NOMO-1 treated with dmso at 0.1 percent for 144 hours (cell line): ENCODE measurements around the gene AMZ1.
A peak's percentile ranks its signal among the peaks of the same experiment; 100 is the strongest.
"Not testable (repeated sequence)": the region's sequence is repeated elsewhere in the genome, so short reads cannot be mapped to it uniquely, and the experiment has no call there.

Experiments used
- DNase-seq: peaks from one replicate; lab custom pipeline; 2025; ENCODE audit not compliant: unreplicated experiment; lab: John Stamatoyannopoulos, UW

Gene AMZ1

DNA sequence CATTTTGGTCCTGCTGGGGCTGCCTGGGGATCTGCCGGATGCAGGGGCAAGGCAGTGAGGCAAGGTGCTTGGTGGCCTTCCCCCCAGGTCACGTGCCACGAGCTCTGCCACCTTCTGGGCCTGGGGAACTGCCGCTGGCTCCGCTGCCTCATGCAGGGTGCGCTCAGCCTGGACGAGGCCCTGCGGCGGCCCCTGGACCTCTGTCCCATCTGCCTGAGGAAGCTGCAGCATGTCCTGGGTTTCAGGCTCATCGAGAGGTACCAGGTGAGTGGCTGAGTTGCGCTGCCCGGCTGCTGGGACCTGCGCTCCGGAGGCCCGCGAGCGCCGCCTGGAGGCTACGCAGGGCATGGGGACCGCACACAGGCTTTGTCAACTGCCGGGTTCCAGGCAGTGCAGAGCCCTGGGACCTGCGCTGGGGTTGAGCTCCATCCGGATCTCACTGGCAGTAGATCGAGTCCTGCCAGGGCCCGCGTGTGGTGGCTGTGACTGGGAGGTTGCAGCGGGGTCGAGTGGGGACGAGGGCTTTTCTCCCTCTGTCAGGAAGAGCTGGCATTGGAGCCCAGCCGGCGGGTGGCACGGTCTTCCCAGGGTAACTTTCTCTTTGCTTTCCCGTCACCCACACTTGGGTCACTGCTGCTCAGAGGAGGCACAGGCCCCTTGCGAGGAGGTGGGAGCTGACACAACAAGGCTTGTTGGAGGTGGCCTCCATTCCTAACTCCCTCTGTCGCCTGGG, 21.7 kb downstream of the AMZ1 start:
- peak; percentile 53 for DNase-seq

DNA sequence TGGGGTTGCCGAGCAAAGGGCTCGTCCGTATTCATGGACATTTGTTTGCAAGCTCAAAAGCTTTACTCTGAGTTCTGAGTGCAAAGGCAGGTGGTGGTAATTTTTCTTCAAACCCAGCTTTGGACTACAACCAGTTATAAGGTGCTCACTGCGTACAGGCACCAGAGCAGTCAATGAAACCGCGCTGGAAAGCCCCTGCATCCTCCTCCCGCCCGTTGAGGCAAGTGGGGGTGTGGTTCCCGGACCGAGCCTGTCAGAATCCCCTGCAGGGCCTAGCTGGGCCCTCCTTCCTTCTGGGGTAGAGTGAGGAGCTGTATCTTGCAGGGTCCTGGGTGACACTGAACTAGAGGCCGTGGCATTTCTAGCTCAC, 22.3 kb downstream of the AMZ1 start:
- DNase-seq: no peak

DNA sequence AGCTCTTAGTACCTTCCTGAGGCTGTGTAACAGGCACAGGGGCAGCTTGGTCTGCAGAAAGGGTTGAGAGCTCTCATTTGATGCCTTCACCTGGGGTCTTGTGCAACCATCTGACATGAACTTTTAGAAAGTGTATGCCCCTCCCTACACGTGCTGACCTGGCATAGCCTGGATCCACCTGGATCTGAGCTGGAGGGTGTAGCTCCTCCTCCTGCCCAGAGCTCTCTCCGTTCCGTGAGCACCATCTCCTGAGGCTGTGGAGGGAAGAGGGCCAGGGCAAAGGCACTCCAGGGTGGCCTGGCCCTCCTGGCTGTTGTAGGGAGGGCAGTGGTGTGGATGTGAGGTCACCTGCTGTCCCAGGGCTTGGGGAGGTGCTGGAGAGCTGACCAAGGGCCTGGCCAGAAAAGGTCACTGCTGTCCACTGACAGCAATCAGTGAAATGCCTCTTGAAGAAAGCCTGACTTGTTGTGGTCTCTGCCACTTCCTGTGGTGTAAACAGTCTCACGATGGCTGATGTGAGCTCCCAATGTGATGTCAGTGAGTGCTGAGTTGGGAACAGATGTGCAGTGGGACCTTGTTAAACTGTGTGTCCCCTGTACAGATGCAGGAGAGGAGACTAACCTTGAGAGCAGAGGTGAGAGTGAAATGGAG, 23.0 kb downstream of the AMZ1 start:
- no peak for DNase-seq

DNA sequence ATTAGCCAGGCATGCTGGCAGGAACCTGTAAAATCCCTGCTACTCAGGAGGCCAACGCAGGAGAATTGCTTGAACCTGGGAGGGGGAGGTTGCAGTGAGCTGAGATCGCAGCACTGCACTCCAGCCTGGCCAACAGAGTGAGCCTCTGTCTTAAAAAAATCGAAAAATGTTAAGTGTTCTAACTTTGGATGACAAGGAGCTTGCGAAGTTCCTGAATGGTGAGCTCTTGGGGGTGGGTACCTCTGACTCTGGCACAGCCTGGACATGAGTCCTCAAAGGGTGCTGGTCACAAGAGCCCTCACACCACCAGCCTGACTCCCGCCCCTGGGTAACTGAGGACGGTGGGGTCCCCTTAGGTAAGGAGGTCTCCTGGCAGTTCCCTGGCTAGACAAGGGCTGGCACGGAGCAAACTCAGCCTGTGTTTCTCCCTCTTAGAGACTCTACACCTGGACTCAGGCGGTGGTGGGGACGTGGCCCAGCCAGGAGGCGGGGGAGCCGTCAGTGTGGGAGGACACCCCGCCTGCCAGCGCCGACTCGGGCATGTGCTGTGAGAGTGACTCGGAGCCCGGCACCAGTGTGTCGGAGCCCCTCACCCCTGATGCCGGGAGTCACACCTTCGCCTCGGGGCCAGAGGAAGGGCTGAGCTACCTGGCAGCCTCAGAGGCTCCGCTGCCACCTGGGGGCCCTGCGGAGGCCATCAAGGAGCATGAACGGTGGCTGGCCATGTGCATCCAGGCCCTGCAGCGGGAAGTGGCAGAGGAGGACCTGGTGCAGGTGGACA, 24.1 kb downstream of the AMZ1 start:
- no peak for DNase-seq

DNA sequence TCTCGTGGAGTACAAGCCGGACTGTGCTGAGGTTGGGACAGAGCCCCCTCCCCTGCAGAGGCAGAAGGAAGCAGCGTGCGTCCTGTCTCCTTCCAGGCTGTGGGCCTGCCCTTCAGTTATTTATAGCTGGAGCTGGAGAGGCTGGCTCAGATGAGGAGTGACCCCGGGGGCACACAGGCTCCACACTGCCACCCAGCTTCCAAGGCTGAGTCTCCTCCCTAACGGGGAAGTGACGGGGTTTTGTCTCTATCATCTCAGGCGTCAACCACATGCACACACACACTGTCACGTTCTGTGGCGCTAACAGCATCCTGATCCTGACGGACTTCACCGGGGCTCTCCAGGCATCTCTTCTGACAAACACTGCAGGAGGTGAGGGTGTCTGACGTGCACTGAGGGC, 25.4 kb downstream of the AMZ1 start:
- DNase-seq: no peak

DNA sequence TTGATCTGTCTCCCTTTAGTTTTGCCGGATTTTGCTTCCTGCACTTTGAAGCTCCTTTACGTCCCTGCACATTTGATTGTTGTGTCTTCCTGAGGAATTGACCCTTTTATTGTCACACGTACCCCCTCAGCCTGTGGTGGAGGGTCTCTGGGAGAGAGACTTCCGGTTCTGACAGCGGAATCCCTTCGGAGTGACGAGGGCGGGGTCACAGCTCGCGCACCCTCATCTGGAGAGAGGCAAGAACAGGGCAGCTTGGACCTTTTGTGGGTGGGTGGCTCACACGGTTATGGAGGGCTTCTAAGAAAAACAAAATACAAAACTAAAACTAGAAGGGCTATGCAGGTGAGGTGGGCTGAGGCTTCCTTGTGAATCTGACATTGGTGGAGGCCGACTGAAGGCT, 26.0 kb downstream of the AMZ1 start:
- DNase-seq: no peak

DNA sequence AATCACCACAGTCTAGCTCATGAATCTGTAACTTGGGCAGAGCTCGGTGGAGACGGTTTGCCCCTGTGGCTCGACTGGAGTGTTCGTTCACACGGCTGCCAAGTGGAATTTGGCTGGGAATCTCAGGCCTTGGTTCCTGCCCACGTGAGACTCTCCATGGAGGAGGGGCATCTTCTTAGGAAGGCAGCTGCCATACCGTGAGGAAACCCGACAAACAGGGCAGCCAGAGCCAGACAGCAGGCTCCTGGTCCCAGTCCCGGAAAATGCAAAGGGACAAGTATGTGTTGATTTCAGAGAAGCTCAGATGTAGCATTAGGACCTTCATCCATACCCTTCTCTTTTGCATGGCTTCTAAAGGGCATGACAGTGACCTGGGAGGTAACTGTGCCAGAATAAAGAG, 26.6 kb downstream of the AMZ1 start:
- no peak for DNase-seq

DNA sequence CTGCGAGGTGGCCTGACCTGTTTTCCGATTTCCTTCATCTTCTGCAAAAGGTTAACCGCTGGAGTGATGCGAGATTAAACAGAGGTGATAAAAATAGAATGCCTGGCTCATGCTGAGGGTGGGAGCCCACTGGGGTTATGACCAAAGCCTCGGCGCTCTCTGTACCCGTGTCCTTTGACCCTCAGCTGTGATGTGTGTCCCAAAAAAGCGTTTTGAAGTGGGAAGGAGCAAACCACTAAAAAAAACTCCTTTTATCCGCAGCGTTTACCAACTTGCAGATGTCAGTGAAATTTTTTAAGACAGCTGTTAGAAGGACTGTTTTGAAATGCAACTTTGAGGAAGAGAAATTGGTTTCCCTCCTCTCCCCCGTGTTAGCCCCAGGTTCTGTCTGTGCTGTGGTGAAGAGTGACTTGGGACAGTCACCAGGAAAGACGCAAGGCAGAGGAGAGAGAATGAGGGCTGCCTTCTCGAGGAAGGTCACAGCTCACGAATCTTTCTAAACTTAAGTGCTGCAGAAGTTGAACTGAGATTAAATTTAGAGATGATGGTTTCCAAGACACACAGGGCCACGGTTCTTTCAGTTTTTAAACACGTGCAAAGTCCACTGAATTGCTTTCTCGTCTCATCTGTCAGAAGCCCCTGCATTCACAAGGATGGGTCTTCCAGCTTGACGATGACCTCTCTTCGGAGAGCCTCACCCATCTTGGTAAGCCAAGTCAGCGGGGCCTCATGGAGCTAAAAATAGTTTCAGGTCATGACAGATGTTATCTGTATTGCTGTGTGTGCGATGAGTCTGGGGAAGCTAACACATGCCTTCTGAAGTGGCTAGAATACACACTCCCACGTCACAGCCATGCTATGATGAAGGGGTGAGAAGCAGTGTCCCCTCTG, 27.6 kb downstream of the AMZ1 start:
- peak; percentile 24 for DNase-seq

DNA sequence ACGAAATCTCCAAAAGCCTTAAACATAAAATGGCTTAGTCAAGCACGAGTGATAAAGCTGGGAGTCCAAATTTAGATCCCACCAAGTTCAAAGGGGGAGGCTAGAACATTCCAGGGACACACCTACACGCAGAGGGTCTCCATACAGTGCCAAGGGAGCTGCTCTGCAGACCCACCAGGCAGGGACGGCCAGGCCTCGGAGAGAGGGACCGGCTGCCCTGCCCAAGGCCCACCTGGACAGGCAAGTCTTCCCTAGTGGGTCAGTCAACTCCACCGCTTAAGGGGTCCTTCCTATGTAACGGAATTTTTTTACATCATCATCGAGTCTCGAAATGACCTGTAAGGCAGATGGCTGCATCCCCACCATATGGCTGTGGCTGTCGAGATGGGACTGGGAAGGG, 28.5 kb downstream of the AMZ1 start:
- DNase-seq: no peak

DNA sequence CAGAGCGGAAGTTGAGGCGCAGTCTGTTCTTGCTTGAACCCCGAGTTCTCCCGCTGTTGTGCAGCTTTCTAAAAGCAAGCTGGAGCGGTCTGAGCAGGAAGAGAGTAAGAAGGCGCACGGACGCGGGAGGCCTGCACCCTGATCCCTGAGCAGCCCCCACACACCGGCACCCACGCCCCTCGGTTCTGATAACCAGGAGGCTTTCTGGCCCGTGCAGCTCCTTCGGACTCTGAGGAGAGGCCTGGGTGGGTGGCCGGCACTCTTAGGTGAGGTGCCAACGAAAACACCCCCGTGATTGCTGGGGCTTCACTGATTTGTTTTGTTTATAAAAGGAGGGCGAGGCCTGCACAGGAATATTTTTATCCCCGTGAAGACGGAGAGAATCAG, 28.9 kb downstream of the AMZ1 start:
- no peak for DNase-seq

DNA sequence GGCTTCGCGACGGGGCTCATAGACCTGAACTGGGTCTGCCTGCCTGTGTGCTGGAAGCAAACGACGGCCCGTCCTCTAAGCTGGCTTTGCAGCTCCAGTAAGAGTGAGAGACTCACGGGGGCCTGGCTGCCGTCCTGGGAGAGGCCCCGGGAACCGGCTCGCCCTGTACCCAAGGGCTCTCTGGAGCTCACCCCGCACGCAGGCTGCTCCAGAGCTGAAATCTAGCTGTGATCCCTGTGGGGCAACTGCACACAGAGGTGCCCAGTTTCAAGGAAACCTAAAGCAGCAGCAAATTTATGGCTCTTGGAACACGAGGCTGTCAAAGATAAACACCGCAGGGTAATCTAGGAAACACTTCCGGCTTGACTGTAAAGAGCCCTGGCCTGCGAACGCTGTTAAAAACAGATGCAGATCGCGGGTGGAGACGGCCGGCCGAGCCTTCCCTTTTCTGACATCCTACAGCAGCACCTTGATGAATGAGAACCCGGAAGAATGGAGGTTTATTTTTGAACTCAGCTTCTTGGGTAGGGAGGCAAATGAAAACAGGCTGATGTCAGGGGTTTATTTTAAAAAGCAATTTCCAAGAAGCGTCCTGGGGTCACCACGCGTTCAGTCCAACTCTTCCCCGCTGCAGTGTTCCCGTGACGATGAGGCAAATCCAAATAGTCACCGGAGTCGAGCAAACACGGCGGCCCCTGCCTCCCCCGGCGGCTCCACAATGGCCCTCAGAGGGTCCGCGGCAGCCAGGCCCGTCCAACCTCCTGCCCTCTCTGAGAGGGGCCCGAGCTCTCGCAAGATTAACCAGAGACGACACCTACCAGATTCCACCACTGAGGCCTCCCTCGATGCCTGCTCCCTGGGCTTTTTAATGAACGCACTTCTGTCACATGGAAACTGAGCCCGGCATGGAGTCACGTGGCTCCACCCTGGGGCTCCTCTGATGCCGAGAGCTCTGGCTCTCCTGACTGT, 29.6 kb downstream of the AMZ1 start:
- DNase-seq: no peak

DNA sequence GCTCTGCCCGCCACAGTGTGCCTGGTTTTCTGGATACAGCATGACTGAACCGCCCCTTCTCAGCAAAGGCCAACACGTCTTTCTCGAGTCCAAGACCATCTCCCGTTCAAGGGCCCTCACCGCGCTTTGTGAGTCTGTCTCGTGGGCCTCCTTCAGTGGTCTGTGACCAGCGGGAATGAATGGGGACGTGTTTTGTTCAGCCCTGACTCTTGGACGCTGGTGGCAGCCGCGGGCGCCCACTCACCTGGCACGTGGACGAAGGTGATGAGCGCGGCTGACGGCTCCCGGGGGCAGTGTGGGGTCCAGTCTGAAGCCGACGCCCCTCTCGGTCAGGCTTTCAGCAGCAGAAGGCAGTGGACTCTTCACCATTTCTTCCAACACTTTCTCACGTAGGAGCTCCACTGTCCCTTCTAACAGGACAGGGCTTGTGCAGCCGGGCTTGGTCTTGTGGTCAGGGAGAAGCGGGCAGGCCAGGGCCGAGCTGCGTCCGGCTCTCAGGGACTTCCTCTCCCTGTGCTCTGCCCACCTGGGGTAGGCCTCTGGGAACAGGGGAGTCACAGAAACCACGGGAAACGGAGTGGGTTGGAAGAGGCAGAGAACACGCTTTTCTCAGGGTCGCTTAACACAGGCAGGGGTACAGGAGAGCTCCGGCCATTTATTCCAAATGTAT, 30.4 kb downstream of the AMZ1 start:
- no peak for DNase-seq

DNA sequence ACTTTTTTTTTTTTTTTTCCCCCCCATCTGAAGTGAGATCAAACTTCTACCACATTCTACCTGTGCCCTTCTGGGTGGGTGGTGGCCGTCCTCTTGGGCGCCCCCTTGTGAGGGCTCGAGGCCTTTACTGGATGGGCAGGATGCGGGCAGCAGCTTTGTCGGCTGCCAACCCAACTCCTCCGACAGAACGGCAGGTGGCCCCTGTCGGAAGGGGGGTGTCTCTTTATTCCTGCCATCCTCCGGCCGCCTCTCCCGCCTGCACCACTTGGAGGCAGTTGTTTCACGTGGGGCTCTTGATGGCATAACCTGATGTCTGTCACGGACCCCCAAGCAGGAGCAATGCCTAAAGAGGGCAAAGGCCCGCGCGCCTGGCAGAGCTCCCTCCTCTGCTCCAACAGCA, 31.0 kb downstream of the AMZ1 start:
- no peak for DNase-seq

DNA sequence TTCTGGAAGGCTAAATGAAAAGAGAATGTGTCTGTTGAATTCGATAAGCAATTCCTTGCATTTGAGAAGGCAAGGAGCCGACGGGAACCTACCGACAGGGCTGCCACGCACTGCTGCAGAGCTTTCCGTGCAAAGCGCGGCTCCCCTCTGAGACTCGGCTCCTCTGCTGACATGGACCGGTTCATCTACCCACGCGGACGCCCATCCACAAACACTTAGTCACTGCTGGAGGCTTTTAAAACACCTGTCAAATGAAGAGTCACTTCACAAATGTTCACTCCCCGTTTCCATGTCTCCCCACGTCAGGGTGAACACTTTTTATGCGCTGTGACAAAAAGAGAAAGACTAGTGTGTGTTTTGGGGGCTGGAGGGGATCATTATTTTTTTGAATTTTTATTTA, 32.0 kb downstream of the AMZ1 start:
- DNase-seq: no peak

DNA sequence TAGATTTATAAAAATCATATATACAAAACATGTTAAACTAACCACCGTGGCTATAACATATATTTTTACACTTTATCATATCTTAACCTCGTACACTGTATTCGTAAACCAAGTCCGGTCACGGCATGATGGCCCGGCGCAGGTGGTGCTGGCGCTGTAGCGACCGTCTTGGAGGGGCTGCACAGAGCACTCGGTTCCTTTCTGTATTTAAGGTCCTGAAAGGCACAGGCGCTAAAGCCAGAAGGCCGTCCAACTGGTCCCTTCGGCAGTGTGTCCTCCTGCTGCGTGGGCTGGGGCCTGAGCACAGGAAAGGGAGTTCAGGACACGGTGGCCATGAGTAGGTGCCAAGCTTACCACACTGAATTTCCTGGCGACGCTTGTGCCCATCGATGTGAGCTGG, 33.8 kb downstream of the AMZ1 start:
- DNase-seq: no peak

DNA sequence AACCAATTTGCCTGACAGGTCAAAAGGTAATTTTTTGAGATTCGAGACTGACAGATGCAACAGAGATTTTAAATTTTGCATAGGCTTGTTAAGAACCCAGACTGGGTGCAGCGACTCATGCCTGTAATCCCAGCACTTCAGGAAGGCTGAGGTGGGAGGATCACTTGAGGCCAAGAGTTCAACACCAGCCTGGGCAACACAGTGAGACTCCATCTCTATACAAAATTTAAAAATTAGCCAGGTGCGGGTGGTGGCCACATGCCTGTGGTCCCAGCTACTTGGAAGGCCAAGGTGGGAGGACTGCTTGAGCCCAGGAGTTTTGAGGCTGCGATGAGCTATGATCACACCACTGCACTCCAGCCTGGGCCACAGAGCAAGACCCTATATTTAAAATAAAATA, 34.6 kb downstream of the AMZ1 start:
- DNase-seq: no peak

DNA sequence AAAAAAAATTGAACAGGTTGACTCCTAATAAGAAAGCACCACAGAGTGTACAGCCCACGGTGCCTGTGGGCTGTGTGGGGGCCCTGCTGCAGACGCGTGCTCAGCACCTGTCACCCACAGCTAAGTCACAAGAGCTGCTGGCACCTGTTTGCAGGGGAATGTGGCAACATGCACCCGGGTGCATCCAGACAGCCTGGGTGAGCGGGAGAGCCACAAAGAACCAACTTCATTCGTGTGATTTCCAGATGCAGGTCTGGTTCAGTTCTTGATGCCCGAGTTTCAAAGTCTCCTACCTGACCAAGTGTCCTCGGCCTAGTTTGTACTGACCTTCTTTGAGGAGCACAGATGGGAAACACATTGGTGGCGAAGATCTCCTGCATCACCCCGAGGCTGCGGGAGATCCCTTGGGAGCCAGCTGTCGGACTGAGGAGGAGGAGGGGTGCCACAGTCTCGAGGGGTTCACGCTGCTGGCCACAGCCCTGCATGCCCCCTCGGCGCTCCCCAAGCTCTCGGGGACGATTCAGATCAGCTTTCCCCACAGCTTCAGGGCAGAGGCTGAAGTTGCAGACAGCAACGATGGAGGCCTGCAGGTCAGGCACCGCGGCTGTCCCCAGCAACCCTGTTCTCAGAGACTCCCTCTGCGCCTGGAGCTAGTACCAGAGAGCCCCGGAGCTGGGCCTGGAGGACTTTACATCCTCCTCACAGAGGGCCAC, 35.3 kb downstream of the AMZ1 start:
- DNase-seq: no peak

DNA sequence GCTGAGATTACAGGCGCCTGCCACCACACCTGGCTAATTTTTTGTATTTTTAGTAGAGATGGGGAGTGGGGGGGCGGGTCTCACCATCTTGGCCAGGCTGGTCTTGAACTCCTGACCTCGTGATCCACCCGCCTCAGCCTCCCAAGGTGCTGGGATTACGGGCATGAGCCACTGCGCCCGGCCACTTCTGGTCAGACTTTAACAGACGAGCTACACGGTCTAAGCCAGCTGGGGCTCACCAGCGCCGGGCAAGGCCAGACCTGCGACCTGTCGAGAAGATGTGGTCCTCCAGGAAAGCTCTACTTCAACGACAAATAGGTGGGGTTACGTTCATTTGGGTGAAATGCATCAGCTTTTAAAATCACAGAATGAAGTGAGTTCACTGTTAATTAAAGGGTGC, 36.0 kb downstream of the AMZ1 start:
- not testable (repeated sequence) for DNase-seq
